ENCODE measurements around the gene OR56A3.
"Not testable (repeated sequence)": the region's sequence is repeated elsewhere in the genome, so short reads cannot be mapped to it uniquely, and the experiment has no call there.

Gene OR56A3

GRCh38 chr11:5955586-5955985, 13.5 kb downstream of the OR56A3 start:
- no peaks in the 10 kb centered on the region for H3K27me3 ChIP-seq (replicated peaks; ENCODE audit: control insufficient read depth, insufficient read depth, low read length)
- no peaks in the 10 kb centered on the region for H3K36me3 ChIP-seq (ENCODE audit: control insufficient read depth, insufficient read depth, low read length)
- H3K4me3 ChIP-seq (replicated peaks; ENCODE audit: low read depth, low read length): no peak overlapping the region
- TF ChIP-seq CTCF (IDR thresholded peaks at IDR 0.05; ENCODE audit: insufficient read depth, low read length, poor library complexity, severe bottlenecking): no peak
- DNase-seq (ENCODE audit: extremely low read depth, insufficient read length): no peak

- not testable (repeated sequence) for H3K4me3 ChIP-seq (replicated peaks; ENCODE audit: low read depth, low read length); H3K36me3 ChIP-seq (ENCODE audit: control insufficient read depth, insufficient read depth, low read length)
Measured at GRCh38 chr11:5960704-5961320, 18.8 kb downstream of the OR56A3 start.

GRCh38 chr11:5966958-5967357, 24.9 kb downstream of the OR56A3 start:
- TF ChIP-seq CTCF (IDR thresholded peaks at IDR 0.05; ENCODE audit: insufficient read depth, low read length, poor library complexity, severe bottlenecking): no peak
- DNase-seq (ENCODE audit: extremely low read depth, insufficient read length): no peak
- no peaks in the 10 kb centered on the region; the same call in 1 of the 2 replicates for H3K27me3 ChIP-seq (replicated peaks; ENCODE audit: control insufficient read depth, insufficient read depth, low read length)
- H3K36me3 ChIP-seq (ENCODE audit: control insufficient read depth, insufficient read depth, low read length): no peaks in the 10 kb centered on the region
- H3K4me3 ChIP-seq (replicated peaks; ENCODE audit: low read depth, low read length): no peak overlapping the region

More at GRCh38 chr11:5960704-5961320, 18.8 kb downstream of the OR56A3 start:
- DNase-seq (ENCODE audit: extremely low read depth, insufficient read length); H3K27me3 ChIP-seq (replicated peaks; ENCODE audit: control insufficient read depth, insufficient read depth, low read length): not testable (repeated sequence)

- Histone ChIP-seq H3K27me3 (replicated peaks; ENCODE audit: control insufficient read depth, insufficient read depth, low read length) (no peaks in the 10 kb centered on the region; the same call in 1 of the 2 replicates), H3K36me3 (ENCODE audit: control insufficient read depth, insufficient read depth, low read length) (no peaks in the 10 kb centered on the region), H3K4me3 (replicated peaks; ENCODE audit: low read depth, low read length) (no peak overlapping the region)
- DNase-seq (ENCODE audit: extremely low read depth, insufficient read length): no peak
- no peak for TF ChIP-seq CTCF (IDR thresholded peaks at IDR 0.05; ENCODE audit: insufficient read depth, low read length, poor library complexity, severe bottlenecking)
Measured at GRCh38 chr11:5967708-5968107, 25.7 kb downstream of the OR56A3 start.

- DNase-seq (ENCODE audit: extremely low read depth, insufficient read length): no peak
- Histone ChIP-seq H3K36me3 (ENCODE audit: control insufficient read depth, insufficient read depth, low read length) (no peaks in the 10 kb centered on the region), H3K4me3 (replicated peaks; ENCODE audit: low read depth, low read length) (no peak within 1 kb of the TSS), H3K27me3 (replicated peaks; ENCODE audit: control insufficient read depth, insufficient read depth, low read length) (no peaks in the 10 kb centered on the region; the same call in 1 of the 2 replicates)
- no peak for TF ChIP-seq CTCF (IDR thresholded peaks at IDR 0.05; ENCODE audit: insufficient read depth, low read length, poor library complexity, severe bottlenecking)
Measured at GRCh38 chr11:5968394-5968793, 26.3 kb downstream of the OR56A3 start, which contains the start of gene OR56A5. Gene OR56A5 (minus strand): TSS chr11:5968494. CDS start chr11:5968494, 0 bp downstream.

- DNase-seq (ENCODE audit: extremely low read depth, insufficient read length): no peak
- no peak for TF ChIP-seq CTCF (IDR thresholded peaks at IDR 0.05; ENCODE audit: insufficient read depth, low read length, poor library complexity, severe bottlenecking)
- H3K36me3 ChIP-seq (ENCODE audit: control insufficient read depth, insufficient read depth, low read length): no peaks in the 10 kb centered on the region
- H3K27me3 ChIP-seq (replicated peaks; ENCODE audit: control insufficient read depth, insufficient read depth, low read length): no peaks in the 10 kb centered on the region; the same call in 1 of the 2 replicates
- no peak overlapping the region for H3K4me3 ChIP-seq (replicated peaks; ENCODE audit: low read depth, low read length)
Measured at GRCh38 chr11:5973530-5973929, 31.5 kb downstream of the OR56A3 start.

Data from GM06990 (cell line).